HG03045 (cell line): ENCODE measurements around the gene IMMP2L.
"Not testable (repeated sequence)": the region's sequence is repeated elsewhere in the genome, so short reads cannot be mapped to it uniquely, and the experiment has no call there.

Experiments
- ATAC-seq: cut with Tn5 transposase; IDR thresholded peaks from one replicate; pipeline ENCODE4 v1.9.1; 2021; ENCODE audit warnings: mild to moderate bottlenecking, moderate library complexity; ENCODE audit not compliant: unreplicated experiment

The IMMP2L gene

GRCh38 chr7:110718503-110719205 is 843.6 kb downstream of the IMMP2L start:
- no peak for ATAC-seq

- ATAC-seq, result no peak
Observed at GRCh38 chr7:110704225-110704624, 858.1 kb downstream of the IMMP2L start.

DNA sequence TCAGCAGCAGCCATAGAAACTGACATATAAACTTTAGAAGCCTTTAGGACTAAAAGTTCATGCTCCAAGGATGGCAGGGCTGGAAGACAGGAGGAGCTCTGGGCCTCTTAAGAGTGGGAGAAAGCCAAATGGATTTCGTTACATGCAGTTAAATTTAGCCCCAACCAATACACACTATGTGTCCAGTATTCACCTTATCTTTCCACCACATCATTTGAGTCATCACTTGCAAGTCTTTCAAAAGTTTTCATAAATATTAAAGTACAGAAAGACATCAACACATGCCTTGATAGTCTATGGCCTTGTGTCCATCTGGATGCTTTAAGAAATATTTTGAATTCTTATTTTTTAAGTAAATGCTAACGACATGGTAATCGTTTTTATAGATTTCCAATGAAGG is 863.7 kb downstream of the IMMP2L start:
- no peak for ATAC-seq

GRCh38 chr7:110693344-110693743 is 868.9 kb downstream of the IMMP2L start:
- no peak for ATAC-seq

DNA sequence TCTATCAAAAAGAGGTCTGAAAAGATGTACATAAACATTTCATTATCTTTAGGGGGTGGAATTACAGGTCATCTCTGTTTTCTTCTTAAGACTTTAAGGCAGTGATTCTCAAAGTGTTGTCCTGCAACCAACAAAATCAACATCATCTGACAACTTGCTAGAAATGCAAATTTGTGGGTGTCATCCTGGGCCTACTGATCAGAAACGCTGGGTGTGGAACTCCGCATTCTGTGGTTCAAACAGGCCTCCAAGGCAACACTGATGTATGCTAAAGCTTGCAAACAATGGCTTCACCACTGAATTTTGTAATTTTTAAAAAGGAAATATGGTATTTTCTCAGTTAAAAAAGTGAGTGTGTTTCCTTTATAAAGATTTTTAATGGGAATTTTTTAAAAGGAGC is 873.4 kb downstream of the IMMP2L start:
- ATAC-seq, result no peak

DNA sequence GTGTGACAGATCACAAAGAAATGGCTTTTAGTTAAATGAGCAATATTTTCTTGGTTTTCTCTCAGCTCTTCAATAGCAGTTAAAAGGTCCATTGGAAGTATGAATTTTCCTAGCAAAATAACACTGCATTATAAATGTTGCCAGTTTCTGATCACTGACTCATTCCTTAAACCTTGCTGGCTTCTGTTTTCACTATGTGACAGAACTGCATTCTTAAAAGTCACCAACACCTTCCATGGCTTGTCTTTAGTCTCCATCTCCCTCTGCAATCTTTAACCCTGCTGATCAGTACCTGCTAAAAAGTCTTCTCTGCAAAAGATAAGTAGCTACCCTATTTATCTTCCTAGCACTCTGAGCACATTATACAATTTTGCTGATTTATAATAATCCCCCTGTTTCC is 876.4 kb downstream of the IMMP2L start:
- no peak for ATAC-seq

DNA sequence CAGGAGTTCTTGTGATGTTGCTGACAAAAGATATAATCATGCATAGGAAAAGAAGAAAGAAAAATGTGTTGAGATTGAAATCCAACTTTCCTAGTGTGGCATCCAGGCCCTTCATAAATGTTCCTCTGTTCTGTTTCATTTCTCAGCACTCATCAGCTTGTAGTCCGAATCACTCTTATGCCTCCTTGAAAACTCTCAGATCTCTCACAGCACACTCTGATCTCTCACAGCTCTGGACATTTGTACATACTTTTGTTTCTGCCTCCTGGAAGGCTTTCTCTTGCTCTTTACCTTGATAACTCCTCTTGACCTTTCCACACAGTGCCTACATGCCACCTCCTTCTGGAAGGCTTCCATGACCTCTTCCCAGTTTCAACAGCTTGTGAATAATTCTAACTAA is 880.4 kb downstream of the IMMP2L start:
- no peak for ATAC-seq

- ATAC-seq, result no peak
Observed at GRCh38 chr7:110677405-110677804, 884.9 kb downstream of the IMMP2L start.

GRCh38 chr7:110676785-110677184 is 885.5 kb downstream of the IMMP2L start:
- no peak for ATAC-seq

DNA sequence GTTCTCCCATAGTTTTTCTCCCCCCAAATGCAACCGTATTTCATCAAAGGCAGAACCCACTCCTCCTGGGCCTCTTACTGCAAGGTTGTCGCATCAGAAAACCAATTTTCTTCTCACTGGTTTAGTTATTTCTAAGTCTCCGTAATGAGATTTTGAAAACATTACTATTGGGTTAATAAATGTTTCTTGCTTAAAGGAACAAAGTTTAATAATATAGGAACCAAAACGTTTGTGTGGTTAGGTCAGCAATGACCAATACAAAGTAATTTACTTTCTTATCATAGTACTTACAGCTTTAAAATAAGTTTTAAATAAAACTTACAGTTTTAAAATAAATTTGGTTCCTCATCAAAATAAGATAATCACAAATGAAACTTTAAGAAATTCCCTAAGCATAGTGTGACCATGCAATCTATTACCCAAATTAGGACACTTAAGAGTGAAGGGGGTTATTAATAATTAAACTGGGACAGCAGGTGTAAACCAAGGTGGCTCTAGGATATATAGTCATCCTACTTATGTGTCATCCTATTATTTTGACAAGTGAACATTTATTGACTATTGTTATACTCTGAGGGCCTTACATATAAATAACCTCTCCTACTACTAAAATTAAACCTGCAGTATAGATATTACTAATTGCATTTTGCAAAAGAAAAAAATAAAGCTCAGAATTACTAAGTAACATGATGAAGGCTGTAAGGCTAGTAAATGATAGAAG is 886.7 kb downstream of the IMMP2L start:
- ATAC-seq, result no peak

GRCh38 chr7:110673148-110673547 is 889.1 kb downstream of the IMMP2L start:
- ATAC-seq, result no peak

DNA sequence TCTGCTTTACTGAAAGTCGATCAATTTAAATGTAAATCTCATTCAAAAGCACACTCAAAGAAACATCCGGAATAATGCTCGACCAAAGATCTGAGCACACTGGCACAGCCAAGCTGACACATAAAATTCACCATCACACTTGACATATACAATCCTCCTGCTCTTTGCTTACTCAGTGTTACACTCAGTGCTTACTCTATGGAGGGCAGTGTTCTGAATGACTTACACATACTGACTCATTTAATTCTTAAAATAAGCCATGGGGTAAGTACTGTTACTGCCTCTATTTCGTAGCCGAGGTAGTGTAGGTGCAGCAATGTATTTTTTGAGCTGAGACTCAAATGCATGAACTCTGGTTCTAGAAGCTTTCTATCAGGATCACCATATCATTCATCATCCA is 892.9 kb downstream of the IMMP2L start:
- no peak for ATAC-seq

DNA sequence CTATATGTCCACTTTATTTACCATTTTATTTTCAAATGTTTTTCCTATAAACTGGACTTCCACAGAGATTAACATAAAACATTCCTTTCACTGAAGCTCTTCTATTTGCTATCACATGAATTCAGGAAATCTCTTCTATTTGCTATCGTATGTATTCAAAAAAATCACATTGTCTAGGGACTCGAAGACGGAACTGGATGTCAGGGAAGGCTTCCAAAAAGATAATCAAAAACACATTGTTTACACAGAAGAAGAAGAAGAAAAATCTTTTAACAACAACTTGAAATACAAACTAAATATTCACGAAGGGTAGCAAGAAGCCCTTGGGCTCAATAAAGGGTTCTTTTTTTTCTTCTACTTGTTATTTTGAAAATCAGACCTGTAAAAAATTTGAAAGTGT is 897.5 kb downstream of the IMMP2L start:
- no peak for ATAC-seq

DNA sequence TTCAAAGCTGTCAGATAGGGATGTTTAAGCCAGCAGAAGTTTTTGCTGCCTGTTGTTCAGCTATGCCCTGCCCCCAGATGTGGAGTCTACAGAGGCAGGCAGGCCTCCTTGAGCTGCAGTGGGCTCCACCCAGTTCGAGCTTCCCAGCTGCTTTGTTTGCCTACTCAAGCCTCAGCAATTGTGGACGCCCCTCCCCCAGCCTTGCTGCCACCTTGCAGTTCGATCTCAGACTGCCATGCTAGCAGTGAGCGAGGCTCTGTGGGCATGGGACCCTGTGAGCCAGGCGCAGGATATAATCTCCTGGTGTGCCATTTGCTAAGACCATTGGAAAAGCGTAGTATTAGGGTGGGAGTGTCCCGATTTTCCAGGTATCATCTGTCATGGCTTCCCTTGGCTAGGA is 901.7 kb downstream of the IMMP2L start:
- not testable (repeated sequence) for ATAC-seq

DNA sequence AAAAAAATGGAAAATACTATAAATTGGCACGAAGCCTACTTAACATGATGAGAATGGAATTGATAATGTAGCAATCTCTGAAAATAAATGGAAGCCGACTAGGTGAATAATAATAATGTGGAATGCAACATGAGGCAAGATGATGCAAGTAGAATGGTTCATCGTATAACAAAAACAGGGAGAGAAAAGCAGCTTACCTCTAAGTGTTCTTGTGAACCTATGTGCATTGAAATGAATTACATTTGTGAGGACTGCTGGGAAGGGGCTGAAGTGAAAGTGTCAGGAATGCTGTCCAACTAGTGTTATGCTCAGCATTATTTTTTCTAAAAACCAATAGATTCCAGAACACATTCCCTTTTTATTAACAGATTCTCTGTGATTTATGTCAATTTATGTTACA is 912.0 kb downstream of the IMMP2L start:
- no peak for ATAC-seq

DNA sequence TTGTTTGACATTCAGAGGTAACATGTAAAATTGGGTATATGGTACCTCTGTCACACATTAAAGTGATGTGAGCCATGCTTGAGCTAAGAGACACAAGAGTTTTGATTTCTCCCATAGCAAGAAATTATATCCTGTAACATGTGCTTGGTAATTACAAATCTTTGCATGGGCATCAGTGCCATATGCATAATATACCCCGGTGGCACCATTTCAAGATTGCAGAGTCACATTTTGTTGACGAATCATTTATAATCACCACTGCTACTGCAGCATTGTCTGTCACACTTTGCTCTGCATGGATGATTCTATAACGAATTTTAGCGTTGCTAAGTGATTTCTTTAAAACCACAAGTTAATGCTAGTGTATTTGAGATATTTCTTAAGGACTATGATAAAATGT is 915.0 kb downstream of the IMMP2L start:
- no peak for ATAC-seq

- ATAC-seq, result no peak
Observed at GRCh38 chr7:110646804-110647203, 915.5 kb downstream of the IMMP2L start.

GRCh38 chr7:110645616-110646015 is 916.7 kb downstream of the IMMP2L start:
- no peak for ATAC-seq

DNA sequence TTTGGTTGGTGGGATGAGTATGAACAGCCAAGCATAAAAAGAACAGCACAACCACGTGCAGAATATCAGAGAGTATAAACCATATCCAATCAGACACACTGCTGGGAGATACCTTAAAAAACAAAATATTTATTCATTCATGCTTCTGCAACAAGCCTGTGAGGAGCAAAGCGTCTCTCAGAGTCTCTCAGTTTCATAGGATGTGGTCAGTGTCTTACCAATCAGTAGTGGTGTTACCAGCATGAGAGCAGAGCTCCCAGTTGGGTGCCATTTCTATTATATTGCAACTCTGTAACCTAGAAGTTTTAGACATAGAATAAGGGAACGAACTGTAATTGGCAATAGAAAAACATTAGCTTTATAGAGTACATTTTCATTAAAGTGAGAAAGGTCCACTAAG is 917.2 kb downstream of the IMMP2L start:
- no peak for ATAC-seq

GRCh38 chr7:110637252-110637651 is 925.0 kb downstream of the IMMP2L start:
- no peak for ATAC-seq

DNA sequence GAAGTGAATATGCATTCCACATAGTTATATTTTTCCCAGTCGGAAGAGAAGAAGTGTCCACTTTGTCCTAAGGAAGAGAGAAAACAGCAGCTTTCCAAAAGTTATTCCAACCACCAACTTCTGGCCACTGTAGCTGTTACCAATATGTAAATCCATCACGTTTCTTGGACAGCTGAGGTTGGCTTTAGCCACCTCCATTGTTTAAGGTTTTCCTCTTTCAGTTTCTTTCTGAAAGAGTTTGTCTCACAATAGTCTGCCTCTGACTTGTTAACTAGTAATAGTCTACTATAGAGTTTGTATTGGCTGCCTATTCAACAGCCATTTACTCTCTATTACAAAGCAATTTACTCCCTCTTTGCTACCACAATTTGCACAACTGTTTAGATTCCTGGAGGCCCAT is 929.0 kb downstream of the IMMP2L start:
- ATAC-seq, result no peak

DNA sequence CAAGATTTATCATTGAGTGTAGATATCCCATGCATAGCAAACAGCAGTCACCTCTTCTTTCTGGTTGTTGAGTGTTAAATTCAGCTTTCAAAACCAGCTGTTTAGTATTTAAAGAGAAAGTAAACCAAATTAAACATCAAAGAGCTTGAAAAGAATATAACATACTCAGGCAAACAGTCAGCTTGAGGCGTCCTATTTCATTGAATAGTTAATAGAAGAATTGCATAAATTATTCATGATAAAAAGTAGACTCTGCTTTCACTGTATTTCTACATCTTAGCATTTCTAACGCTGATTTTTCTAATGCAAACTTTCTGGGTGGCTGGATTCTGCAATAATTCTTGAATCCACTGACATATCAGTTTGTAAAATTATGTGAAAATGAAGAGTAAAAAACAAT is 935.9 kb downstream of the IMMP2L start:
- no peak for ATAC-seq

- ATAC-seq, result no peak
Observed at GRCh38 chr7:110625294-110625693, 937.0 kb downstream of the IMMP2L start.
